H1 (cell line): ENCODE data around the gene RBM14. TPM values are rescaled to one million over a fixed set of nuclear protein-coding genes. Genes with fewer than 3 reads are reported as not detected.
A peak's percentile ranks its signal among the peaks of the same experiment; 100 is the strongest.

ENCODE experiments used
- CTCF ChIA-PET: fragments of 300-600 bp; sonication (Branson Sonifier 250); formaldehyde crosslinking; loops from one replicate; lab custom pipeline; 2021; ENCODE audit not compliant: partially characterized antibody; lab: Charles Lee
- POLR2A ChIA-PET: fragments of 300-600 bp; sonication (Branson Sonifier 250); formaldehyde crosslinking; loops from one replicate; lab custom pipeline; 2021; ENCODE audit warnings: inconsistent platforms; ENCODE audit not compliant: partially characterized antibody; lab: Charles Lee
- DNase-seq, 2 experiments: peaks; one replicate each; pipeline versions ENCODE4 v3.0.0 to v3.0.0-alpha.2; 2010 to 2022; ENCODE audit warnings: low spot score in 2 of 2, low read depth in 1 of 2, mixed read lengths in 1 of 2
- FAIRE-seq: peaks from 2 replicates; lab custom pipeline; 2011; peaks lifted over from hg19 to GRCh38; lab: Jason Lieb, UNC
- H2AFZ ChIP-seq: 2 replicates; pipeline ENCODE4 v1.8.1; 2012; ENCODE audit warnings: low read length, inconsistent platforms
- H2AK5ac ChIP-seq: 2 replicates; pipeline ENCODE4 v1.6.1; 2013; ENCODE audit warnings: low read depth, low read length
- H2BK120ac ChIP-seq: replicated peaks from 2 replicates; pipeline ENCODE3; 2013; ENCODE audit warnings: low read depth, low read length, inconsistent platforms
- H2BK12ac ChIP-seq: 2 replicates; pipeline ENCODE4 v1.6.1; 2013; ENCODE audit warnings: low read depth, low read length
- H2BK15ac ChIP-seq: 2 replicates; pipeline ENCODE4 v1.6.1; 2013; ENCODE audit warnings: low read length
- H2BK20ac ChIP-seq: 2 replicates; pipeline ENCODE4 v1.6.1; 2013; ENCODE audit warnings: low read length
- H2BK5ac ChIP-seq: 2 replicates; pipeline ENCODE4 v1.6.1; 2013; ENCODE audit warnings: low read depth, low read length
- H3K14ac ChIP-seq: 2 replicates; pipeline ENCODE4 v1.6.1; 2013; ENCODE audit warnings: inconsistent platforms; ENCODE audit not compliant: insufficient read length
- H3K18ac ChIP-seq: 2 replicates; pipeline ENCODE4 v1.6.1; 2013; ENCODE audit warnings: low read length; ENCODE audit errors: extremely low read depth
- H3K23ac ChIP-seq: 2 replicates; pipeline ENCODE4 v1.6.1; 2013; ENCODE audit warnings: inconsistent platforms; ENCODE audit not compliant: insufficient read length
- H3K23me2 ChIP-seq: 2 replicates; pipeline ENCODE4 v1.6.1; 2013; ENCODE audit warnings: low read depth, low read length
- H3K27ac ChIP-seq: 2 replicates; pipeline ENCODE4 v1.6.1; 2011; ENCODE audit warnings: low read depth, low read length, inconsistent platforms
- H3K27me3 ChIP-seq, 4 experiments: replicated peaks in 1 of 4; 1 replicate in 1 of 4; 2 replicates in 3 of 4; pipeline versions ENCODE4 v1.6.1 to v1.8.1; 2011 to 2013; ENCODE audit warnings: low read length in 3 of 4, mild to moderate bottlenecking in 3 of 4, inconsistent platforms in 2 of 4, mixed read lengths in 2 of 4, moderate library complexity in 1 of 4; ENCODE audit not compliant: control insufficient read depth in 3 of 4, insufficient read depth in 3 of 4; ENCODE audit errors: extremely low read depth in 1 of 4
- H3K36me3 ChIP-seq, 4 experiments: 2 replicates each; pipeline versions ENCODE4 v1.6.1 to v1.8.1; 2011 to 2013; ENCODE audit warnings: mild to moderate bottlenecking in 4 of 4, low read length in 3 of 4, moderate library complexity in 2 of 4, control low read depth in 1 of 4, inconsistent platforms in 1 of 4; ENCODE audit not compliant: insufficient read depth in 4 of 4, control insufficient read depth in 2 of 4
- H3K4ac ChIP-seq: replicated peaks from 2 replicates; pipeline ENCODE3; 2013; ENCODE audit warnings: low read length, low read depth, mixed read lengths, inconsistent platforms; ENCODE audit not compliant: insufficient read length
- H3K4me1 ChIP-seq, 4 experiments: replicated peaks in 1 of 4; 1 replicate in 1 of 4; 2 replicates in 3 of 4; pipeline versions ENCODE4 v1.6.1 to v1.8.1; 2011 to 2013; ENCODE audit warnings: low read length in 3 of 4, inconsistent platforms in 2 of 4, mixed read lengths in 1 of 4; ENCODE audit not compliant: insufficient read depth in 4 of 4, control insufficient read depth in 3 of 4
- H3K4me2 ChIP-seq, 2 experiments: 2 replicates each; pipeline versions ENCODE4 v1.6.1 to v1.8.1; 2011 to 2013; ENCODE audit warnings: low read depth in 2 of 2, low read length in 2 of 2, control low read depth in 1 of 2, inconsistent platforms in 1 of 2, mild to moderate bottlenecking in 1 of 2; ENCODE audit not compliant: insufficient read depth in 1 of 2
- H3K4me3 ChIP-seq, 4 experiments: fragments of 200-600, 300-600 bp in 1 of 4; sonication (generic), shearing (Covaris generic), sonication (Bioruptor Twin) in 1 of 4; 2 replicates each; pipeline versions ENCODE4 v1.5.1 to v1.8.1; 2011 to 2016; ENCODE audit warnings: low read length in 4 of 4, low read depth in 3 of 4, control low read depth in 2 of 4, inconsistent platforms in 2 of 4, mild to moderate bottlenecking in 2 of 4, mixed read lengths in 1 of 4, moderate library complexity in 1 of 4; ENCODE audit not compliant: insufficient read depth in 2 of 4; ENCODE audit errors: extremely low read depth in 1 of 4
- H3K56ac ChIP-seq: replicated peaks from 2 replicates; pipeline ENCODE3; 2013; ENCODE audit warnings: low read depth, mild to moderate bottlenecking, mixed read lengths, low read length, inconsistent platforms; ENCODE audit not compliant: insufficient read length
- H3K79me1 ChIP-seq: 2 replicates; pipeline ENCODE4 v1.6.1; 2013; ENCODE audit warnings: low read depth, low read length, control low read depth
- H3K79me2 ChIP-seq, 2 experiments: 2 replicates each; pipeline versions ENCODE4 v1.6.1 to v1.8.1; 2012 to 2013; ENCODE audit warnings: low read length in 2 of 2, mild to moderate bottlenecking in 2 of 2, inconsistent platforms in 1 of 2; ENCODE audit not compliant: insufficient read depth in 2 of 2, control insufficient read depth in 1 of 2
- H3K9ac ChIP-seq, 4 experiments: replicated peaks in 1 of 4; 1 replicate in 1 of 4; 2 replicates in 3 of 4; pipeline versions ENCODE4 v1.6.1 to v1.8.1; 2011 to 2013; ENCODE audit warnings: low read depth in 3 of 4, low read length in 3 of 4, control low read depth in 2 of 4, mild to moderate bottlenecking in 2 of 4, moderate library complexity in 2 of 4, inconsistent platforms in 1 of 4; ENCODE audit errors: extremely low read depth in 1 of 4
- H3K9me3 ChIP-seq, 2 experiments: 2 replicates each; pipeline versions ENCODE4 v1.6.1 to v1.8.1; 2012 to 2013; ENCODE audit warnings: mild to moderate bottlenecking in 2 of 2, moderate library complexity in 2 of 2, control low read depth in 1 of 2, inconsistent platforms in 1 of 2, low read depth in 1 of 2, low read length in 1 of 2, mixed read lengths in 1 of 2; ENCODE audit not compliant: insufficient read depth in 2 of 2
- H4K20me1 ChIP-seq, 2 experiments: replicated peaks in 1 of 2; 2 replicates each; pipeline versions ENCODE3 to v1.8.1; 2011 to 2013; ENCODE audit warnings: inconsistent platforms in 2 of 2, low read length in 2 of 2, mild to moderate bottlenecking in 1 of 2; ENCODE audit not compliant: insufficient read depth in 2 of 2, control insufficient read depth in 1 of 2
- H4K5ac ChIP-seq: 2 replicates; pipeline ENCODE4 v1.6.1; 2013; ENCODE audit warnings: low read length, low read depth, mixed read lengths, inconsistent platforms; ENCODE audit not compliant: insufficient read length
- H4K8ac ChIP-seq: 2 replicates; pipeline ENCODE4 v1.8.0; 2013; ENCODE audit warnings: mild to moderate bottlenecking, moderate library complexity, low read length, inconsistent platforms; ENCODE audit not compliant: insufficient read depth; ENCODE audit errors: extremely low read depth
- H4K91ac ChIP-seq: replicated peaks from 2 replicates; pipeline ENCODE3; 2013; ENCODE audit warnings: low read length, mixed read lengths, inconsistent platforms; ENCODE audit not compliant: insufficient read length
- EGR1 ChIP-seq: IDR thresholded peaks from 2 replicates; pipeline ENCODE4 v1.6.1; 2011; ENCODE audit warnings: low read depth, low read length, borderline replicate concordance
- POLR2A ChIP-seq, 2 experiments: IDR thresholded peaks; 1 replicate in 1 of 2; 2 replicates in 1 of 2; pipeline ENCODE4 v1.6.1; 2011; ENCODE audit warnings: low read depth in 2 of 2, low read length in 2 of 2, mild to moderate bottlenecking in 2 of 2; ENCODE audit errors: control extremely low read depth in 1 of 2
- WGBS, 2 experiments: shearing (Covaris generic) in 1 of 2; methylation state at CpG; one replicate each; pipeline versions ENCODE4 v1.1.6 to v1.1.7; 2013 to 2015; ENCODE audit warnings: low lambda C conversion rate in 2 of 2, mixed read lengths in 2 of 2, inconsistent platforms in 1 of 2, low coverage in 1 of 2, missing lambda C conversion rate in 1 of 2; ENCODE audit not compliant: insufficient replicate concordance in 2 of 2, insufficient coverage in 1 of 2, insufficient read length in 1 of 2; ENCODE audit errors: extremely low coverage in 1 of 2, missing lambda C conversion rate in 1 of 2; 5-methylcytosine and 5-hydroxymethylcytosine counted together
- polyA plus RNA-seq, 7 experiments: library from polyadenylated mRNA; depleted of rRNA in 3 of 7; stranded (reverse) in 5 of 7; unstranded in 2 of 7; fragments of >200 nt in 5 of 7; fragments of 200-250 nt in 2 of 7; gene quantifications; 1 replicate in 5 of 7; 2 replicates in 1 of 7; 4 replicates in 1 of 7; pipeline versions ENCODE4 v1.2.1 to v1.2.3, GENCODE V29; 2011 to 2013; ENCODE audit warnings: missing spikeins in 2 of 7, mixed read lengths in 2 of 7
- total RNA-seq: library from RNA; stranded (reverse); fragmentation: NEBNext Ultra II Directional; extraction: Animal tissue kit (Norgen Biotek cat#: 25700); gene quantifications from 2 replicates; pipeline ENCODE4 v1.2.1, GENCODE V29; 2021

The RBM14 gene
- total and polyA plus RNA-seq, 2 of the 8 experiments (the other 6 are each of a cell fraction or from before 2014, with no cell fraction given), result 67.2 to 142 TPM

GRCh38 chr11:66595245-66595904 is 21.1 kb upstream of the RBM14 start:
- Histone ChIP-seq H2BK120ac (no peak overlapping the region), H3K56ac (no peak overlapping the region), H2AFZ (no peak overlapping the region), H4K91ac (no peak overlapping the region), H3K27me3 (peaks cover 0 to 10% (median 4%) of the 10 kb centered on the region in 4 experiments; a peak in 3 of 7 replicates), H3K9me3 (peaks cover 9 to 16% of the 10 kb centered on the region in 2 experiments), H4K8ac (no peak overlapping the region), H3K18ac (no peak overlapping the region), H3K79me1 (peaks cover 5% of the 10 kb centered on the region), H3K23ac (no peak overlapping the region), H3K4me3 (no peak overlapping the region), H2BK12ac (no peak overlapping the region), H3K36me3 (peaks cover 4 to 11% (median 10%) of the 10 kb centered on the region in 4 experiments; a peak in 6 of 8 replicates)
- no peak for FAIRE-seq
- WGBS, 2 experiments, result 98% methylated on average over 5 of the region's 5 CpGs; no CpG with 5 or more reads in 1 of the 2 experiments
- DNase-seq, result no peak
- TF ChIP-seq POLR2A (IDR thresholded peaks at IDR 0.05; ENCODE audit: control extremely low read depth in 1 of 2, low read depth in 2 of 2, low read length in 2 of 2) (0 out of 3 replicates have a peak, but pooled peaks of 1 of the 2 experiments have one; percentile 18), EGR1 (no peak)
- TF ChIP-seq, all 59 proteins: peak for 1
- Histone ChIP-seq H3K9ac (no peak overlapping the region), H3K14ac (no peak overlapping the region), H2BK20ac (no peak overlapping the region), H2BK15ac (no peak overlapping the region), H4K20me1 (no peaks in the 10 kb centered on the region), H2BK5ac (no peak overlapping the region), H2AK5ac (no peak overlapping the region), H3K4me1 (peaks cover 0 to 11% (median 7%) of the 10 kb centered on the region in 4 experiments; a peak in 6 of 7 replicates), H3K4me2 (no peak overlapping the region), H3K27ac (no peak overlapping the region), H3K79me2 (peaks cover 0 to 5% of the 10 kb centered on the region in 2 experiments; a peak in 2 of 4 replicates), H3K4ac (no peak overlapping the region), H3K23me2 (peaks cover 9% of the 10 kb centered on the region), H4K5ac (no peak overlapping the region)
- POLR2A ChIA-PET, result interaction anchor here (0.7 to 65.3 kb wide), 3 partner anchors 21 to 83 kb away, joined by 3 to 2165 read pairs (median 4); partner anchors contain the start of genes RBM14 and RBM4
- CTCF ChIA-PET, result interaction anchor here (0.7 to 3.3 kb wide), 6 partner anchors 15 to 104 kb away, joined by 3 to 17 read pairs (median 4); no protein-coding TSS in a partner anchor
